Stimulated activated naive CD8-positive, alpha-beta T cell treated with anti-CD3 and anti-CD28 coated beads, Interleukin-15, Interleukin-2, amounts not matched to agents 100 ng/mL and 50 ng/mL, for 24 hours (primary cell): ENCODE measurements around the gene VPS13D.

Experiments
- H3K27ac Mint-ChIP-seq: one replicate; pipeline ENCODE4 v1.8.0; 2021; ENCODE audit warnings: mild to moderate bottlenecking, mixed read lengths
- H3K27me3 Mint-ChIP-seq: one replicate; pipeline ENCODE4 v1.8.0; 2021; ENCODE audit warnings: mixed read lengths
- H3K36me3 Mint-ChIP-seq: one replicate; pipeline ENCODE4 v1.8.0; 2021; ENCODE audit warnings: low read depth, mixed read lengths
- H3K4me1 Mint-ChIP-seq: one replicate; pipeline ENCODE4 v1.8.0; 2021; ENCODE audit warnings: low read depth, mixed read lengths
- H3K4me3 Mint-ChIP-seq: one replicate; pipeline ENCODE4 v1.8.0; 2021; ENCODE audit warnings: mild to moderate bottlenecking, mixed read lengths
- H3K9me3 Mint-ChIP-seq: one replicate; pipeline ENCODE4 v1.8.0; 2021; ENCODE audit warnings: mixed read lengths

Gene VPS13D

DNA sequence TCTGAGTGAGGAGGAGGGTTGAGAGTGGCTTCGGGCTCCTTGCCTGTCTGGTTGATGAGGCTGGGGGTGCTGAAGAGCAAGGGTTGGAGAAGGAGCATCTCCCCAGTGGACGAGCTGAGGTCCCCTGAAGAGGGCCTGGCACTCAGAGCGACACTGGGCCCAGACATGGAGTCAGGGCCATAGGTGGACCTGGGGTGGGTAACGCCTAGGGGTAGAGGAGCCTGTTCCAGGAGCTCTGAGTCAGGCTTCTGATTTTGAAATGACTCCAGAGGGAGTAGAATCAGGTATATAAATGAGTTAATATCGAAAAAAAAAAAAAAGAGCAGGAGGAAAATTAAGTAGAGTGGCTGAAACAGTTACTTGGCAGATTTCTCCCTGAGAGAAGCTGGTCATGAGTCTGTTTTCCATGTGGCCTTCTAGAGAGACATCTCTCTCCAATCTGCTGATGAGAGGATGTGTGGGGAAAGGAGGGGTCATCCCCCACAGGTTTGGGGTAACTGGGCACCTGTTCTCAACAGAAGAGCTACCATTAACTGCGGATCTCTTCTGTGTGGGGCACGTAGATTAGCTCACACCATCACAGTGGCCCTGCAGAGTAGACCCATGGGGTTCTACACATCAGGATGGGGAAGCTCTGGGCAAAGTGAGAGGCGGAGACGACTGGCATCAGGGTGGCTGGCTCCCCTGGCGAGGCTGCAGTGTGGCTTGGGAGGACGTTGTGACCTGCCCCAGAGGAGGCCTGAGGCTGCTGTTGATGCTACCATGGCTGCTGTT is 272.7 kb downstream of the VPS13D start:
- no peaks in the 10 kb centered on the region for H3K27me3 Mint-ChIP-seq
- peak overlapping the region; percentile 51 for H3K4me3 Mint-ChIP-seq
- no peaks in the 10 kb centered on the region for H3K9me3 Mint-ChIP-seq
- H3K27ac Mint-ChIP-seq: peak overlapping the region; percentile 98
- H3K4me1 Mint-ChIP-seq: peaks cover 73% of the 10 kb centered on the region
- H3K36me3 Mint-ChIP-seq: peaks cover 71% of the 10 kb centered on the region

DNA sequence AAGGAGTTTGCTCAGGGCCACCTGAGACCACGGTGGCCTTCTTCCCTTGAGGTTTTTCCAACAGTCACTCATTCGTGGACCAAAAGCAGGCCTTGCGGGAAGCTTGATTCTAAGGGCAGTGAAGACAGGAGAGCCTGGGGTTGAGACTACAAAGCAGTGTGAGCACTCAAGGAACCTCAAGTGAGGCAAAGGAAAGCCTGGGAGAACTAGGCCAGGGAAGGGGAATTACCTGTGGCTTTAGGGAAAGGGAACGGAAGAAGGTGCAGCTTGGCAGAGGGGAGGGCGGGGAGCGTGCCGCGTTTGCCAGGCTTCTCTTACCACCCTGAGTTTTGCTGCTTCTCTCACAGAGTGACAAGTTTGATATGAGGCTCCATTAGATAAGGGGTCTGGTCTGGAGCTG is 273.9 kb downstream of the VPS13D start:
- no peaks in the 10 kb centered on the region for H3K27me3 Mint-ChIP-seq
- H3K9me3 Mint-ChIP-seq: no peaks in the 10 kb centered on the region
- peak overlapping the region; percentile 69 for H3K27ac Mint-ChIP-seq
- H3K36me3 Mint-ChIP-seq: peaks cover 64% of the 10 kb centered on the region
- peaks cover 76% of the 10 kb centered on the region for H3K4me1 Mint-ChIP-seq
- no peak overlapping the region for H3K4me3 Mint-ChIP-seq

DNA sequence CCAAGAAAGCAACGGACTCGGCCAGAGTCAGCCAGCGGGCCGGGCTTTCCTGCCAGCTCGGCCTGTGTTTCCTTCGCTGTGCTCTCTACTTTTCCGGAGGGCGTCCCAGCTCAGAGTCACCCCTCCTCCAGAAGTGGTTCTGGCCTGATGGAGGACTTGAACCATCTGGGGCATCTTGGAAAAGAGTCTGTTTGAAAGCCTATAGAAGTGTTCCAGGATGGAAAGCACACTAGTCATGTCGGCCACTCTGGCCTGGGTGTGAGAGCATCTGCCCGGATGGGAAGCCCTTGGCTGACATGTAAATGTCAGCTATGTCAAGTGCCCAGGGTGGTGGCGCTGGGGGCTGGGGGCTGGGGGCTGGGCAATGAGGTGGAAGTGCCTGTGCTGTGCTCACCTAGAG is 274.8 kb downstream of the VPS13D start:
- Mint-ChIP-seq H3K36me3 (peaks cover 63% of the 10 kb centered on the region), H3K9me3 (no peaks in the 10 kb centered on the region), H3K27ac (peak overlapping the region; percentile 26), H3K4me1 (peaks cover 76% of the 10 kb centered on the region), H3K27me3 (no peaks in the 10 kb centered on the region), H3K4me3 (no peak overlapping the region)

DNA sequence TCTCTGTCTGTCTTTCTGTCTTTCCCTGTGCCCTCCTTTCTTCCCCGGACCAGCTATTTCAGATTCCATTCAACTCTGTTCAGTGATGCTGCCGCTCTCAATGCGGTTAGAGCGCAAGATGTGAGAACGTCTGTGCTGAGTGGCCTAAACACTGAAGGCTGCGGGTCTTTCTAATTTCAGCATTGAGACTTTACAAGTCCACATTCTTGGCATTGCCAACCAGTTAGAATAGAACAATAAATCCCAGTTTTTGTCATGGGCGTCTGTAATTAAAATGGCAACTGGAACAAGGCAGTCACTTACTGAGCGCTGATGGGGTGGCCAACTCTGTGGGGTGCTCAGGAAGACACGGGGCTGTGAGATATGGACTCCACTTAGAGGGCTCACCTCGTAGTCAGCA is 275.4 kb downstream of the VPS13D start:
- Mint-ChIP-seq H3K36me3 (peaks cover 62% of the 10 kb centered on the region), H3K27ac (peak overlapping the region; percentile 26), H3K4me1 (peaks cover 76% of the 10 kb centered on the region), H3K9me3 (no peaks in the 10 kb centered on the region), H3K27me3 (no peaks in the 10 kb centered on the region), H3K4me3 (no peak overlapping the region)

DNA sequence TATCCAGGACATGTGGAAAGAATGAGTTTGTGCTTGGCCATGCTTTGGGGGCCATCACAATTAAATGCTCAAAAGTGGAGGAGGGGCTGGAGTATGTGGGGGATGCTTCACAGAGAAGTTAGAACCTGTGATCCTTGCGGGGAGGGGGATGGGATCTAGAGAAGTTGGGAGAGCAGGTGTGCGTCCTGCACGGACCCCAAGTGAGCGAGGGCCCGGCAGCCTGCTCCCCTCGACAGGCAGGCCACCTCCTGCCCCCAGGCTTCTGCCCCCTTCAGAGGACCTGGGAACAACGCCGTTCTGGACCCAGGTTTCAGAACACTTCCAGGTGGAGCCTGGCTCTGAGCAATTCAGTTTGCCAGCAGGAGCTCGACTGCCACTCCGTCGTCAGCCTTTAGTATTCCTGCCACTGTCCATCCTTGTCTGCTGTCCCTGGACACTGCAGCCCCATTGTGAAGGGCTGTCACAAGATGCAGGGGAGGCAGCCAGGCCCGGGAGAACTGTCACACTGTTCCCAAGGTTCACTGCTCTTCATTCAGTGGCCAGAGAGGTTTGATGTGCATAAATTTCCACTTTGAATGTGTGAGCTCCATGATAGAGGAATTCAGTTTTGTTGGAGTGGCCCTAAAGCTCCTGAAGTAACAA is 275.9 kb downstream of the VPS13D start:
- no peak overlapping the region for H3K4me3 Mint-ChIP-seq
- no peaks in the 10 kb centered on the region for H3K27me3 Mint-ChIP-seq
- H3K27ac Mint-ChIP-seq: peak overlapping the region; percentile 81
- peaks cover 66% of the 10 kb centered on the region for H3K36me3 Mint-ChIP-seq
- H3K4me1 Mint-ChIP-seq: peaks cover 79% of the 10 kb centered on the region
- no peaks in the 10 kb centered on the region for H3K9me3 Mint-ChIP-seq

DNA sequence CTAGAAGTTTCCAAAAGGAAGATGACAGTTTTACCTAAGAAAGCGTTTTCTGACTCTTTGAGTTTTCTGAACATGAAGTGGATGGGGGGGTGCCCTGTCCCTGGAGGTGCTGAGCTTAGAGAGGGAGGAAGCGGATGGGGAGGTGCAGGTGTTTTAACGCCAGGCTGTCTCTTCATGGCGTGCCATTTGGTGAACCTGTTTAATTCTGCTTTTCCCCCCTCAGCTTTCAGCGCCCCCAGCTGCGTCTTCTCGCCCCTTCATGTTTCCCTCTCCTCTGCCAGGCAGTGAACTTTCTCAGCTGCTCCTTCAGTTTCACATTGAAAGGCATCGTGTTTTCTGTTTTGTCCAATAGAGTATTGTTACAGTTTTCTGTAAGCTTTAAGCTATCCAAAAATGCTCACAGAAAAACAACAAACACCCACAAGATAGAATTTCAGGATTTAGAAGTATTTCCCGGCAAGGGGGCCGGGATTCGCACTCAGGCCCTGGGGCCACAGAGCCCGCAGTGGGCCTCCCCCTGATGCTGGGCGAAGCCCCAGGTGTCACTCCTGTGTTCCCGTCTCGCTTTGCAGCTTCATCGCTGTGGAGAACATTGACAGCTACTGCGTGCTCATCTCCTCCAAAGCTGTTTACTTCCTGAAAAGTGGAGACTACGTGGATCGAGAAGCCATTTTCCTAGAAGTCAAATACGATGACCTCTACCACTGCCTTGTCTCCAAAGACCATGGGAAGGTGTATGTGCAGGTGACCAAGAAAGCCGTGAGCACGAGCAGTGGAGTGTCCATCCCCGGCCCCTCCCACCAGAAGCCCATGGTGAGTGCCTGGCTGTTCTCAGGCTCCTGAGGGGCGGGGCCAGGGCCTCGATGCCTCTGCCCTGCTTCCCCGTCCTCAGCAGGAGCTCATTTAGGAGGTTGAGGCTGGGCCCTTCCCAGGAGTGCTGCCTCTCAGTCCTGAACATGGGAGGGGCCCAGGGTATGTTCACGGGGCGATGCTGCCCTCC is 276.8 kb downstream of the VPS13D start:
- Mint-ChIP-seq H3K27ac (peak overlapping the region; percentile 81), H3K4me1 (peaks cover 79% of the 10 kb centered on the region), H3K4me3 (no peak overlapping the region), H3K27me3 (no peaks in the 10 kb centered on the region), H3K36me3 (peaks cover 66% of the 10 kb centered on the region), H3K9me3 (no peaks in the 10 kb centered on the region)

DNA sequence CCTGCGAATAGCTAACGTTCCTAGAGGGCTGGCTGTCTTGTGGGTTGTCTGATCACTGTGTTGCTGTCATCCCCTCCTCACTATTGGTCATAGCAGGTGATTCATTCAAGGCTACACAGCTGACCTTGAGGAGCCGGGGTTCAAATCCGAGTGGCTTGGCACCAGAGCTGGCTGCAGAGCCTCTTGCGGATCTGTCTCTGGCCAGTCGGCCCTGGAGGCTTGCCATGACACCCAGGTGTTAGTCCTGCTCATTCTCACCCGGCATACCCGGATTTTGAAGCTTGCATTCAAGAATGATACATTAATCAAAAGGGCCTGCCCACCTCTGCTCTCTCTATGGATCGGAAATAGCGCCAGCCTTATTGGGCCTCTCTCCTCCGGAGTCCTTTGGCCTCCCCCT is 277.8 kb downstream of the VPS13D start:
- H3K4me1 Mint-ChIP-seq: peaks cover 77% of the 10 kb centered on the region
- H3K27ac Mint-ChIP-seq: peak overlapping the region; percentile 32
- no peaks in the 10 kb centered on the region for H3K27me3 Mint-ChIP-seq
- H3K9me3 Mint-ChIP-seq: no peaks in the 10 kb centered on the region
- no peak overlapping the region for H3K4me3 Mint-ChIP-seq
- H3K36me3 Mint-ChIP-seq: peaks cover 61% of the 10 kb centered on the region

DNA sequence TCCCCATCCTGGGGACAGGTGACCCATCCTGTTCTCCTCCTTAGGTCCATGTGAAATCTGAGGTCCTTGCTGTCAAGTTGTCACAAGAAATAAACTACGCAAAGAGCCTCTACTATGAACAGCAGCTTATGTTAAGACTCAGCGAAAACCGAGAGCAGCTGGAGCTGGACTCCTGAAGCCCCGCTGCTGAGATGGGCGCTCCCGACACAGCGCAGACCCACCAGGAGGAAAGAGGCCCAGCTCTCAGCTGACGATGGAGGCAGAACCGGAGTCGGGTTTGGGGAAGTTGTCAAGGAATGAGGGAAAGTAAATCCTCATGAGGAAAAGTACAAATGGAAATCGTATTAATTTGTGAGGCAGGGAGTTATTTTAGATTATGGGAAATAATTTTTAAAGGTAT is 279.0 kb downstream of the VPS13D start:
- Mint-ChIP-seq H3K27ac (peak overlapping the region; percentile 85), H3K4me3 (no peak overlapping the region), H3K27me3 (no peaks in the 10 kb centered on the region), H3K9me3 (no peaks in the 10 kb centered on the region), H3K4me1 (peaks cover 77% of the 10 kb centered on the region), H3K36me3 (peaks cover 66% of the 10 kb centered on the region)

DNA sequence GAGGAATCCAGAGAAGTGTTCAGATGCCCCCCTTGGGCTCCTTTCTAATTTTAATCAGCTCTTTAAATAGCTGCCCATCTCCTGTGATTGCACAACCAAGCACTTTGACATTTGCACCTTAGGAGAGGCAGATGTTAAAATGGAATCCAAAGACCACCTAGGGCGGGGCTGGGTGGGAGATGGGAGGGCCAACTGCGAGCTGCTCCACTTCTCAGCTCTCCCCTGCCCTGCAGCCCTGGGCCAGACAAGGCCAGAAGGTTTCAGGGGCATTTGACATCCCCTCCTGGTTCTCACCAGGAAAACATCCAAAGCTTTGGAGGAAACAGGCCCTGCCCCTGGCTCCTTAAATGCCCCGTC is 281.3 kb downstream of the VPS13D start:
- peak overlapping the region; percentile 78 for H3K4me3 Mint-ChIP-seq

DNA sequence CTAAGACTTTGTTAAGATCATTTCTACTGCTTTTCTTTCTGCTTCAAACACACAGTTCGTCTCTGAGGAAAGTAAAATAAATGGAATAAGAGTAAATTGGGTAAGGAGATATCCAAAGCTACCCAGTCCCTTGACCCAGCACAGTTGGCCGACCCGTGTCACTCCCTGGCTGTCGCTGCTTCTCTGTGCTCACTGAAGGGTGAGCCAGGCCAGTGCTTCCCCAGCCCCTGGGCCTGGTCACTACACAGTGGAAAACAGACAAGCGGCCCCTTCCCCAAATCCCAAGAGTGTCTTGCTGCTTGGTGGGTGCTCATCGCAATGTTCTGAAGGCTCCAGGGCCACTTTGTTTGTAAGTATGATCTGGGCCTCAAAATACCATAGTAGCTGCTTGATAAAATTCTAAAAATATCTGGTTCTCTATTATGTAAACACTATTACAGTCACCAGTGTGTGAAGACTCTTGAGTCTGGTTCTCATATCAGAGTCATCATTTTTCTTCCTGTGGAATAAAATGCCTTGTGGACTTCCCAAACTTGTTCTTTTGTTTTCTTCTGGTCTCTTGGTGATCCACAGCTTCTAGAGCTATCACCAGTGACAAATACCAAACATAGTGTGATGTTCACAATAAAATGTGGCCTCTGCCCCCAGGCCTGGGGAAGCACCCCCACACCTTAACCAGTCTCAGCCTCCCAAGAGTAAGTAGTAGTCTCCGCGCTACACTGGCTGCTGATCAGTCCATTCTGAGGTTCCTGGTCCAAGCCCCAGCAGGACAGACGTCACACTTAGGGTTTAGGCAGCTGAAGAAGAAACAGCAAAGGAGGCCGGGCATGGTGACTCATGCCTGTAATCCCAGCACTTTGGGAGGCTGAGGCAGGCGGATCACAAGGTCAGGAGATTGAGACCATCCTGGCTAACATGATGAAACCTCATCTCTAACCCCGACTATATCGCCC is 282.0 kb downstream of the VPS13D start:
- no peaks in the 10 kb centered on the region for H3K9me3 Mint-ChIP-seq
- H3K36me3 Mint-ChIP-seq: peaks cover 49% of the 10 kb centered on the region
- H3K4me1 Mint-ChIP-seq: peaks cover 79% of the 10 kb centered on the region
- peak overlapping the region; percentile 100 for H3K27ac Mint-ChIP-seq
- H3K27me3 Mint-ChIP-seq: no peaks in the 10 kb centered on the region
- H3K4me3 Mint-ChIP-seq: peak overlapping the region; percentile 76

More for the DNA sequence above, 281.3 kb downstream of the VPS13D start:
- peaks cover 56% of the 10 kb centered on the region for H3K36me3 Mint-ChIP-seq
- peak overlapping the region; percentile 100 for H3K27ac Mint-ChIP-seq
- H3K4me1 Mint-ChIP-seq: peaks cover 83% of the 10 kb centered on the region
- H3K9me3 Mint-ChIP-seq: no peaks in the 10 kb centered on the region
- H3K27me3 Mint-ChIP-seq: no peaks in the 10 kb centered on the region

DNA sequence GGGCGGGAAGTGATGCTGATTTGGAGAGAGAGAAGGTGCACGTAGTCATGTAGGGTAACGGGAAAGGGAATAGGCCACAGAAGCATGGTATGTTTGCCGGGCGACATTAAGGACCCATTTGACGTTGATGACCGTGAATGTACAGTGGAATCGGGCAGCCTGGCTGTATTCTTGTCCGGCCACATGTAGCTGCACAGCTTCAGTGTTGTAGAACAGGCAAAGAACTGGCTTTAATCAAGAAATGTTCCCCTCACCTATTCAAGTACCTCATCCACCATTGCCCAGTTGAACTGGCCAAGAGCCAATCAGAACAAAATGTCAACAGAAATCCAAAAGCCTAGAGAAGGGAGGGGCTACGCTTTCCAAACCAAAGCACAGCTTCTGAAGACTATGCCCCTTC is 283.4 kb downstream of the VPS13D start:
- peaks cover 47% of the 10 kb centered on the region for H3K36me3 Mint-ChIP-seq
- H3K4me1 Mint-ChIP-seq: peaks cover 86% of the 10 kb centered on the region
- H3K9me3 Mint-ChIP-seq: no peaks in the 10 kb centered on the region
- no peak overlapping the region for H3K4me3 Mint-ChIP-seq
- H3K27ac Mint-ChIP-seq: peak overlapping the region; percentile 20
- H3K27me3 Mint-ChIP-seq: no peaks in the 10 kb centered on the region

DNA sequence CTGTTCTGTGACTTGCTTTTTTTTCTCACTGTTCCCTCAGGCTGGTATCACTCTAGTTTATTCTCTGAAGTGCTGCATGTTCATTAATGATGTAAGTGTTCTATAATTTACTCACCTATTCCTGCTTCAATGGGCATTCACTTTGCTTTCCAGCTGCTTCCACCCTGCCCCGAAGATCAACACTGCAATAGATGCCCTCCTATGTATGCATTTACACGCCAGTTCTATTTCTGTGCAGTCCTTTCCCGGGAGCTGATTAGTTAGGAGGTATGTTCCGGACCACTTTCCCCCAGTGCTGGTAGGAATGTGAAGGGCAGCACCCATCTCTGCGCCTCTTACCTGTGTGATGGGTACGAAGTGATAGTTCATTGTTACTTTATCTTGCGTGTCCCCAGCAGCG is 284.8 kb downstream of the VPS13D start:
- Mint-ChIP-seq H3K9me3 (no peaks in the 10 kb centered on the region), H3K4me3 (no peak overlapping the region), H3K4me1 (peaks cover 88% of the 10 kb centered on the region), H3K36me3 (peaks cover 38% of the 10 kb centered on the region), H3K27me3 (no peaks in the 10 kb centered on the region), H3K27ac (peak overlapping the region; percentile 83)

DNA sequence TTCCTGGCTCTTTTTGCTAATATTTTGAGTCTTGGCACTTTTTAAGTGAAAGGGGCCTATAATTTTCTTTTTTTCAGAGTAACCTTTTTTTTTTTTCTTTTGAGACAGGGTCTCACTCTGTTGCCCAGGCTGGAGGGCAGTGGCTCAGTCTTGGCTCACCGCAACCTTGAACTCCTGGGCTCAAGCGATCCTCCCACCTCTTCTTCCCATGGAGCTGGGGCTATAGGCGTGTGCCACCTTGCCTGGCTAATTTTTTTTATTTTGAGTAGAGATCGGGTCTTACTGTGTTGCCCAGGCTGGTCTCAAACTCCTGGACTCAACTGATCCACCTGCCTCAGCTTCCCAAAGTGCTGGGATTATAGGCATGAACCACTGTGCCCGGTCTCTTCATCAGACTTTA is 285.4 kb downstream of the VPS13D start:
- peaks cover 33% of the 10 kb centered on the region for H3K36me3 Mint-ChIP-seq
- H3K27me3 Mint-ChIP-seq: no peaks in the 10 kb centered on the region
- peak overlapping the region; percentile 68 for H3K27ac Mint-ChIP-seq
- peaks cover 87% of the 10 kb centered on the region for H3K4me1 Mint-ChIP-seq
- H3K9me3 Mint-ChIP-seq: no peaks in the 10 kb centered on the region
- no peak overlapping the region for H3K4me3 Mint-ChIP-seq

DNA sequence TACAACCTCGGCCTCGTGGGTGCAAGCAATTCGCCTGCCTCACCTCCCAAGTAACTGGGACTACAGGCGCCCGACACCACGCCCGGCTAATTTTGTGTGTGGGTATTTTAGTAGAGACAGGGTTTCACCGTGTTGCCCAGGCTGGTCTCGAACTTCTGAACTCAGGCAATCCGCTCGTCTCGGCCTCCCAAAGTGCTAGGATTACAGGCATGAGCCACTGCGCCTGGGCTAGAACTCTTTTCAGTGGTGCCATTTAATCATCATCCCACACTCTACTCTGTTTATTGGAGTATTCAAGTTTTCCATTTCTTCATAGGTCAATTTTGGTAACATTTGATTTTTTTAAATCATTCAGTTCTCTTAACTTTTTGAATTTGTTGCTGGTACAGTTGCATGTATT is 286.9 kb downstream of the VPS13D start:
- peaks cover 21% of the 10 kb centered on the region for H3K36me3 Mint-ChIP-seq
- peak overlapping the region; percentile 97 for H3K27ac Mint-ChIP-seq
- H3K4me1 Mint-ChIP-seq: peaks cover 74% of the 10 kb centered on the region
- H3K9me3 Mint-ChIP-seq: no peaks in the 10 kb centered on the region
- H3K4me3 Mint-ChIP-seq: peak overlapping the region; percentile 72
- H3K27me3 Mint-ChIP-seq: no peaks in the 10 kb centered on the region
